T1000 (cell line): ENCODE measurements around the gene MGARP.
"Not testable (repeated sequence)": the region's sequence is repeated elsewhere in the genome, so short reads cannot be mapped to it uniquely, and the experiment has no call there.

Source experiments
- DNase-seq: peaks from one replicate; lab custom pipeline; 2025; ENCODE audit warnings: mixed read lengths; lab: John Stamatoyannopoulos, UW

MGARP gene

GRCh38 chr4:139279760-139280620 lies at the start of gene MGARP:
Gene MGARP (minus strand): TSS chr4:139280225. CDS start chr4:139280158, 67 bp downstream.
- DNase-seq, result no peak

GRCh38 chr4:139329665-139330200 lies 49.7 kb upstream of the MGARP start:
- no peak for DNase-seq

- DNase-seq, result no peak
These were observed 44.6 kb upstream of the MGARP start for GRCh38 chr4:139324620-139325019.

DNA sequence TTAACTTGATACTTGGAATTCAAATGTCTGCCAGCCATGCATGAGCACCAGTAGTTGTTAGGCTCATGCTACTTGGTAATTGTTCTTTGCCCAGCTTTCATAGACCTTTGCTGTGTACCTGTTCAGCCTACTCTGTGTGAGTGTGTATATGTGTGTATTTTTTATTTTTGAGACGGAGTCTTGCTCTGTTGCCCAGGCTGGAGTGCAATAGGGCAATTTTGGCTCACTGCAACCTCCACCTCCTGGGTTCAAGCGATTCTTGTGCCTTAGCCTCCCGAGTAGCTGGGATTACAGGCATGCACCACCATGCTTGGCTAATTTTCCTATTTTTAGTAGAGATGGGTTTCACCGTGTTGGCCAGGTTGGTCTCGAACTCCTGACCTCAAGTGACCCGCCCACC lies 42.5 kb upstream of the MGARP start:
- DNase-seq, result not testable (repeated sequence)

DNA sequence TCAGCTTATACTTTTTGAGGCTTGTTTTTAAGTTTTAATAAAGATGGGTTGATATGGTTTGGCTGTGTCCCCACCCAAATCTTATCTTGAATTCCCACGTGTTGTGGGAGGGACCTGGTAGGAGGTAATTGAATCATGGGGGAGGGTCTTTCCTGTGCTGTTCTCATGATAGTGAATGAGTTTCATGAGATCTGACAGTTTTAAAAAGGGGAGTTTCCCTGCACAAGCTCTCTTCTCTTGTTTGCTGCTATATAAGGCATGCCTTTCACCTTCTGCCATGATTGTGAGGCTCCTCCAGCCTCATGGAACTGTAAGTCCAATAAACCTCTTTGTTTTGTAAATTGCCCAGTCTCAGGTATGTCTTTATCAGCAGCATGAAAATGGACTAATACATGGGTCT lies 42.0 kb upstream of the MGARP start:
- not testable (repeated sequence) for DNase-seq

GRCh38 chr4:139319571-139319970 lies 39.5 kb upstream of the MGARP start:
- DNase-seq, result no peak

DNA sequence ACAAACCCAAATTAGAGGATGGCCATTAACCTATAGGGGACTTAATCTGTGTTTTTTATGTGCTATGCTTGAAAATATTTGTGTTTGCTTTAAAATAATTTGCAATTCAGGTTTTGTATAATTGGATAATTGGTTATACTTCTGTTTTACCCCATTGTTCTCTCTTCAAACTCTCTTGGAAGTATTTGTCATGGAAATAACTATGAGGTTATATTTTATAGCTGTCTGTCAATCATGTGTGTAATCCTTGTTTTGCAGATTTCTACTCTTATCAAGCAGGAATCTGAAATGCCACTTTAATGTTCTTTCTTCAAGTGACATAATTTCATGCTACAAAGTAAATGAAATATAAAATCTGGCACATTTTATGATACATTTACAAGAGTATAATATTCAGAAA lies 37.6 kb upstream of the MGARP start:
- DNase-seq, result no peak

GRCh38 chr4:139316733-139317132 lies 36.7 kb upstream of the MGARP start:
- no peak for DNase-seq

- no peak for DNase-seq
These were observed 35.2 kb upstream of the MGARP start for GRCh38 chr4:139315221-139315675.

DNA sequence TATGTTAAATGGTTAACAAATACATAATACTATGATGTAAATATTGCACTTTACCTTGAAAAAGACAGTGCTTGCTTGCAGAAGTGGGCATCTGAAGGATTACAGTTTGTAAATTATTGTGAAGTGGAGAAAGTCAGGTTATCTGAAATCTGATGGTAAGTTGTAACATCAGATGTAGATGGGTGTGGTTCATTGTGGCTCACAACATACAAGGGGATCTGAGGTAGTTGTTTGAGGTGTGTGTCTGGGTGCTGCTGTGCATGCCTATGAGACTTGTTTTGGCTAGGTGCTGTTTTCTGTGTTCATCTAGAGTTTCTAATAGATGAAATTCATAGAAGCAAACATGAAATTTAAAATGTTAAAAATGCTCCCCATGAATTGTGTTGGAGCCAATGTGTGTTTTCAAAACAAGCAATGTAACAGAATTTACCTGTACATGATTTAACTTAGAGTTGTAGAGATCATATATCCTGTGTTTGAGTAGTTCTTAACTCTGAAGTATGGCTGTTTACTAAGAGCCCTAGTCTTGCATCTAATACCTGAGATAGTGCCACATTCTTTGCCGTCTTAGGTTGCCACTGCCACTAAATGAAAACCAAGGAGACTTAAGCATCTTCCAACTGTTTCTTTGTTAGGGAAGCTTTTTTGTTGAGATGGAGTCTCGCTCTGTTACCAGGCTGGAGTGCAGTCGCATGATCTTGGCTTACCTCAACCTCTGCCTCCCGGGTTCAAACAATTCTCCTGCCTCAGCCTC lies 34.2 kb upstream of the MGARP start:
- no peak for DNase-seq

GRCh38 chr4:139313414-139313813 lies 33.4 kb upstream of the MGARP start:
- DNase-seq, result not testable (repeated sequence)

- no peak for DNase-seq
These were observed 32.7 kb upstream of the MGARP start for GRCh38 chr4:139312552-139313332.

DNA sequence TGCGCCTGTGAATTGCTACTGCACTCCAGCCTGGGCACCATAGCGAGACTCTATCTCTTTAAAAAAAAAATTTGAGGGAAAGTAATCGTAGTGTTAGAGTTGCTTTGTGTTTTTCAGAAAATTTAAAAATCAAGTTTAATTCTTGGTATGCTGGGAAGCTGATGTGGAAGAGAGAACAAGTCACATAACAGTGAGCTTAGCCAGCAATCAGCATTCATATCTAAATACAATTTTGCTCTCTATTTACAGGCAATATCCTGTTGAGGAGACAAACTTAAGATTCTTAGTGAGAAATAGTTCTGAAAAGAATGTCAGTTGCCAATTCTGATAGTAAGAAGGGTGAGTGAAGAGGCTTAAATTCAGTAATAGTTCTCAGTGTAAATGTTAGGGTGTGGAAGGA lies 31.9 kb upstream of the MGARP start:
- DNase-seq, result no peak

DNA sequence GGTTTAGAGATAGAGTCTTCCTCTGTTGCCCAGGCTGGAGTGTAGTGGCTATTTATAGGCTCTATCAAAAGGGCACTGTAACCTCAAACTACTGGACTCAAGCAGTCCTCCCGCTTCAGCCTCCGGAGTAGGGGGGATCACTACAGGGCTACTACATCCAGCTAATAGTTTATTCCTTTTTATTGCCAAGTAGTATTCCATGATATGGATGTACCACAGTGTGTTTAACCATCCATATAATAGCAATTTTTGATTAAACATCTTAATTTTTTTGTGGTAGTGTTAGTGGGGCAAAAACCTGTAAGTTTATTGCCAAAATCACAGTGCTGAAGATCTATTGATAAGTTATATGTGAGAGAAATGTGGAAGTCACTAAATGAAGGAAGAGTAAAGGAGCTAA lies 24.9 kb upstream of the MGARP start:
- DNase-seq, result no peak

DNA sequence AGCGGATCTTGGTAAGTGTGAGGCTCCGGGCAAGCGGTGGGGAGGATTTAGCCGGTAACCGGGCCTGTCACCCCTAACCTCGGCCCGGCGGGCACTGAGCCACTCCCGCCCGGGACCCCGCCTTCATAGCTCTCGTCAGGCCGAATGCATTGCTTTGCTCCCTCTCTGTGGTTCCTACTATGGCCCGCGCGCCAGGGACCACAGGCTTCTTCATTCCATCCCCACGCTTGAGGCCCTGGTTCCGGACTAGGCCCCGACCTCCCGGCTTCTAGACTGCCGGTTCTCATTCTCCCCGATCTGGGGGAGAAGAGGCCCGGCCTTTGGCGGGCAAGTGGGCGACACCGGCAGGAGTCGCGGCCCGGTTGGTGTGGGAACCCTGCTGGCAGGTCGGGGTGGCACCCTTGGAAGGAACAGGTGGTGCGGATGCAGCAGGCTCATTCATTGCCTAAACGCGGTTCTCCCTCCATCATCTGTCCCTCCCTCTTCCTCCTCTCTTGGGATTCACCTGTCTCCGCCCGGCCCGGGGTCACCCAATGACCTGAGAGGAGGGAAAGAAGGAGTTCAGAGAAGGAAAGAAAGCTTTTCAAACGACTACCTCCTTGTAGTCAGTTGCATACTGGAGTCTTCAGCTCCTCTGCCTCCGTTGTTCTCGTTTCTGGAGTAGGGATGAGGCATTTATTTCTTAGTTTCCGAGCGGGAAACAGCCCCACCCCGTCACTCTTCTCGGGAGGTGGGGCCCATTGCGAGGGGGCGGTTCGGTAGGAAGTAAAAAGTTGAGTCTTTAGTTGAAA lies 22.0 kb upstream of the MGARP start, which contains the start of gene NDUFC1:
NDUFC1 (minus strand) TSS at position 657 of the 791 bp plus-strand sequence. CDS start 6,679 bp downstream, outside the sequence.
- no peak for DNase-seq

GRCh38 chr4:139301113-139301820 lies 21.2 kb upstream of the MGARP start, which contains the start of gene NAA15:
Gene NAA15 (plus strand): TSS chr4:139301505. CDS start chr4:139301778, 273 bp downstream.
- peak; percentile 93 for DNase-seq

DNA sequence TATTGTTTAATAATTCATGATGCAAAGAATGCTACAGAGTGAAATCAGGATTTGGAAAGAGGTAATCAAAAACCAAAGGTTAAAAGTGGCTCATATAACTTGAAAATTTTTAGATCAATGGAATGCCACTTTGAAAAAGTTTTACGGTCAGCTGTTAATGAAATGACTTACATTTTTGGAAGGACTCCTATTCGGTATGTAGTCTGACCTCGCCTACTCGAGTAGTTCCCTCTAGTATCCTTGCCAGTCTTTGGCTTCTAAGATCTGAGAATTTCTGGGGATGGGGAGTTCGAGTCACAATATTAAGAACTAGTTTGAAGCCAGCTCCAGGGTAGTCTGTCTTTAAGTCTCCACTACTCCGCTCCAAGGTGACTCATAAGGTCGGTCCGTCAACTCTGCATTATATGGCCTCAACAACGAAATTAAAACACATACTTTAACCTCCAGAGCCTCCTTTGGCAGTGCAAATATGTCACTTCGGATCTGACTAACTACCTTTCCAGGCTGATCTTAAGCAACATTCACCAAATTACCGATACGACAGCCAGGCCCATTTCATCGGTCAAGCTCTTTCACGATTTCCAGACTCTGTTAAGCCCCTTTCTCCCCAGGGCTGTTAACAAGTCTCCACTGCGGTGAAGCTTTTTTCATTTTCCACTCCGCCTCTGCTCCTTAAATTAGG lies 20.5 kb upstream of the MGARP start:
- DNase-seq, result no peak

GRCh38 chr4:139299536-139299935 lies 19.5 kb upstream of the MGARP start:
- no peak for DNase-seq

GRCh38 chr4:139297001-139297410 lies 17.0 kb upstream of the MGARP start:
- no peak for DNase-seq

- DNase-seq, result no peak
These were observed 15.9 kb upstream of the MGARP start for GRCh38 chr4:139295942-139296299.
